OCI-LY3 (cell line): ENCODE measurements around the gene SLN.
"Not testable (repeated sequence)": the region's sequence is repeated elsewhere in the genome, so short reads cannot be mapped to it uniquely, and the experiment has no call there.

Experiments used
- H2AFZ ChIP-seq: fragments of 200-600, 300-600 bp; shearing (Covaris generic); 2 replicates; pipeline ENCODE4 v1.6.0; 2014; ENCODE audit warnings: antibody characterized with exemption, low read depth, low read length
- H3K27ac ChIP-seq: fragments of 200-600, 300-600 bp; sonication (generic); 2 replicates; pipeline ENCODE4 v1.5.1; 2014; ENCODE audit warnings: mild to moderate bottlenecking, low read length, moderate library complexity, mixed read lengths
- H3K27me3 ChIP-seq: fragments of 200-600, 300-600 bp; sonication (generic); 2 replicates; pipeline ENCODE4 v1.6.1; 2014; ENCODE audit warnings: low read depth, low read length, mixed read lengths
- H3K36me3 ChIP-seq: fragments of 200-600, 300-600 bp; sonication (generic); replicated peaks from 2 replicates; pipeline ENCODE3; 2014; ENCODE audit warnings: low read depth, low read length, mixed read lengths
- H3K4me1 ChIP-seq: fragments of 300-600, 200-600 bp; sonication (generic); 2 replicates; pipeline ENCODE4 v1.6.1; 2014; ENCODE audit warnings: low read length, mixed read lengths
- H3K4me2 ChIP-seq: fragments of 200-600, 300-600 bp; sonication (generic); 2 replicates; pipeline ENCODE4 v1.6.1; 2014; ENCODE audit warnings: low read length, mixed read lengths
- H3K4me3 ChIP-seq: fragments of 300-600, 200-600 bp; sonication (generic); 2 replicates; pipeline ENCODE4 v1.5.1; 2014; ENCODE audit warnings: antibody characterized with exemption, mild to moderate bottlenecking, low read length, moderate library complexity
- H3K79me2 ChIP-seq: fragments of 300-600, 200-600 bp; shearing (Covaris generic); 2 replicates; pipeline ENCODE4 v1.6.1; 2014; ENCODE audit warnings: mild to moderate bottlenecking, low read length, mixed read lengths
- H3K9ac ChIP-seq: fragments of 300-600, 200-600 bp; shearing (Covaris generic); 2 replicates; pipeline ENCODE4 v1.6.0; 2014; ENCODE audit warnings: mild to moderate bottlenecking, low read length, moderate library complexity
- H3K9me3 ChIP-seq: fragments of 200-600, 300-600 bp; shearing (Covaris generic); 2 replicates; pipeline ENCODE4 v1.6.1; 2014; ENCODE audit warnings: low read length, mixed read lengths; ENCODE audit not compliant: insufficient read depth
- H4K20me1 ChIP-seq: fragments of 200-600, 300-600 bp; sonication (generic); 2 replicates; pipeline ENCODE4 v1.6.1; 2016; ENCODE audit warnings: low read length, mixed read lengths; ENCODE audit not compliant: insufficient read depth
- CTCF ChIP-seq: fragments of 200-600, 300-600 bp; sonication (generic); IDR thresholded peaks from 2 replicates; pipeline ENCODE4 v1.5.1; 2014; ENCODE audit warnings: antibody characterized with exemption, low read length, low read depth
- EZH2phosphoT487 ChIP-seq: fragments of 200-600 bp; shearing (Covaris generic); IDR thresholded peaks from 2 replicates; pipeline ENCODE4 v1.6.1; 2018; ENCODE audit warnings: antibody characterized with exemption, mixed run types, low read depth

SLN gene

GRCh38 chr11:107711861-107712755 lies at the start of gene SLN:
TSS of gene SLN (minus strand) at chr11:107712056.
- H3K4me3 ChIP-seq = no peak within 1 kb of the TSS
- peak within 1 kb of the TSS; percentile 22; the same call in 1 of the 2 replicates for H3K4me2 ChIP-seq
- H3K9me3 ChIP-seq = no peaks in the 10 kb centered on the region
- no peaks in the 10 kb centered on the region for H3K36me3 ChIP-seq
- H3K9ac ChIP-seq = no peak within 1 kb of the TSS
- H4K20me1 ChIP-seq = no peaks in the 10 kb centered on the region
- TF ChIP-seq CTCF = no peak
- H3K27ac ChIP-seq = no peak within 1 kb of the TSS
- peaks cover 6% of the 10 kb centered on the region for H3K4me1 ChIP-seq
- H3K79me2 ChIP-seq = no peaks in the 10 kb centered on the region
- H3K27me3 ChIP-seq = no peaks in the 10 kb centered on the region
- no peak within 1 kb of the TSS for H2AFZ ChIP-seq

DNA sequence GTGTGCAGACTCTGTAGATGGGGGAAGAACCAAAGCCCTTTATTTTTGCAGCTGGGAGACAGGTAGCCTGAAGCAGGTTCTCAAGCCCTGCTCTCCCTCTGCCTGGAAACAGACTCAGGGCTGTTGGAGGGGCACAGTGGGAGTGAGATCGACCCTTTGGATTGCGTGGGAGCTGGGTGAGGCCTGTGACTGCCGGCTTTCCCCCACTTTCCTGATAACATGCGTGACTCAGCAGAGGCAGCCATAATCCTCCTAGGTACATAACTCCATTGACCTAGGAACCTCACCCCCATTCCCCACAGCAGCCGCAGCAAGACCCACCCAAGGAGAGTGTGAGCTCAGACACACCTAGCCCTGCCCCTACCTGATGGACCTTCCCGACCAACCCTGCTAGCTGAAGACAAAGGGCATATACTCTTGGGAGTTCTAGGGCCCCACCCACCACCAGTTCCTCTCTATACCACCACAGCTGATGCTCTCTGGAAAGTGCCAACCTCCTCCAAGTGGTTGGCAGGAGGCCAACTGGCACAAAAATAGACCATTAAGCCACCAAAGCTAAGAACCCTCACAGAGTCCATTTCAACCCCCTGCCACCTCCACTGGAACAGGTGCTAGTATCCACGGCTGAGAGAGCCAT lies 47.0 kb upstream of the SLN start:
- H3K9me3 ChIP-seq, H3K4me3 ChIP-seq, H4K20me1 ChIP-seq, H3K4me2 ChIP-seq, H3K27me3 ChIP-seq, H3K4me1 ChIP-seq, H2AFZ ChIP-seq, H3K79me2 ChIP-seq, H3K9ac ChIP-seq, H3K27ac ChIP-seq, H3K36me3 ChIP-seq: not testable (repeated sequence)

- Histone ChIP-seq H3K9ac (no peak overlapping the region), H3K4me2 (no peak overlapping the region), H3K4me3 (no peak overlapping the region), H3K9me3 (no peaks in the 10 kb centered on the region), H3K27ac (no peak overlapping the region), H3K36me3 (no peaks in the 10 kb centered on the region), H3K4me1 (no peaks in the 10 kb centered on the region), H4K20me1 (no peaks in the 10 kb centered on the region), H3K79me2 (no peaks in the 10 kb centered on the region), H3K27me3 (no peaks in the 10 kb centered on the region), H2AFZ (no peak overlapping the region; the same call in 1 of the 2 replicates)
- TF ChIP-seq EZH2phosphoT487 (no peak), CTCF (peak; percentile 46)
These were observed 45.8 kb upstream of the SLN start for GRCh38 chr11:107757661-107758060.

DNA sequence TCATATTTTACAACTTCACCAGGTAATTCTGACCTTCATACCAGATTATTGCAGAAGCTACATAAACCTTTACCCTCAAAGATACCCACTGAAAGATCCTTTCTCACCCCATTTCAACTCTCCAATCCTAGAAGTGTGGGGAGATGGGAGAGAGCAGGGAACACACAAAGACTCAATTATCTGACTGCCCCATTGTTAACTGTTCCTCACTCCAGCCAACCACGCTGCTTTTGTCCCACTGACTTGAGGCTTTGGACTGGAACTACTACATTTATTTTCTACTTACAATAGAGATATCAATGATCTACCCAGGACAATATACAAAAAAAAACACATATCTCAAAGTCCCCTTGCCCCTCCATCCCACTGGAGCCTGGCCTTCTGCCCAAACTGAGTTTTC lies 44.7 kb upstream of the SLN start:
- Histone ChIP-seq H3K9me3 (no peaks in the 10 kb centered on the region), H3K27ac (no peak overlapping the region), H3K4me3 (no peak overlapping the region), H3K36me3 (no peaks in the 10 kb centered on the region), H3K4me2 (no peak overlapping the region), H3K27me3 (no peaks in the 10 kb centered on the region), H3K79me2 (no peaks in the 10 kb centered on the region), H2AFZ (no peak overlapping the region), H3K9ac (no peak overlapping the region), H3K4me1 (no peaks in the 10 kb centered on the region), H4K20me1 (no peaks in the 10 kb centered on the region)
- TF ChIP-seq CTCF (no peak), EZH2phosphoT487 (no peak)
